Activated B cell treated with CpG ODN at 0.5 μM for 24 hours (primary cell): ENCODE data around the gene GOLGA8N. TPM values are rescaled to one million over a fixed set of nuclear protein-coding genes. Genes with fewer than 3 reads are reported as not detected.
"Not testable (repeated sequence)": the region's sequence is repeated elsewhere in the genome, so short reads cannot be mapped to it uniquely, and the experiment has no call there.

ENCODE experiments used
- ATAC-seq: fragments of 200-7000 bp; cut with Tn5 transposase; one replicate; pipeline ENCODE4 v1.10.0; 2021; ENCODE audit warnings: low read depth, mild to moderate bottlenecking, moderate library complexity
- CTCF ChIA-PET: fragments of 350-600 bp; sonication (Branson Sonifier 250); formaldehyde crosslinking; loops from one replicate; lab custom pipeline; 2021; ENCODE audit warnings: antibody characterized with exemption; lab: Charles Lee
- POLR2A ChIA-PET: fragments of 350-600 bp; sonication (Branson Sonifier 250); formaldehyde crosslinking; loops from one replicate; lab custom pipeline; 2021; ENCODE audit warnings: antibody characterized with exemption; lab: Charles Lee
- DNase-seq: peaks from one replicate; pipeline ENCODE4 v3.0.0; 2022
- H3K27ac Mint-ChIP-seq: one replicate; pipeline ENCODE4 v1.8.0; 2020; ENCODE audit warnings: mixed read lengths
- H3K27me3 Mint-ChIP-seq: one replicate; pipeline ENCODE4 v1.8.0; 2021; ENCODE audit warnings: mixed read lengths
- H3K36me3 Mint-ChIP-seq: one replicate; pipeline ENCODE4 v1.8.0; 2021; ENCODE audit warnings: low read depth, mixed read lengths
- H3K4me1 Mint-ChIP-seq: one replicate; pipeline ENCODE4 v1.8.0; 2021; ENCODE audit warnings: mixed read lengths
- H3K4me3 Mint-ChIP-seq: one replicate; pipeline ENCODE4 v1.8.0; 2020; ENCODE audit warnings: mild to moderate bottlenecking, mixed read lengths
- H3K9me3 Mint-ChIP-seq: one replicate; pipeline ENCODE4 v1.8.0; 2020; ENCODE audit warnings: mixed read lengths
- intact Hi-C: fragments of 100-400 bp; cut with micrococcal nuclease; formaldehyde crosslinking; loops from one replicate; pipeline ENCODE4 v1.15.1; 2024
- total RNA-seq: library from RNA; stranded (reverse); gene quantifications from 2 replicates; pipeline ENCODE4 v1.2.3, GENCODE V29; 2022
- TF ChIP-seq, protein P1 (sequence below): fragments of 200-600 bp; IDR thresholded peaks from one replicate; pipeline ENCODE4 v1.8.0; 2022; ENCODE audit warnings: antibody characterized with exemption, mild to moderate bottlenecking

GOLGA8N gene
- total RNA-seq, 1 donor from 2014 or later = 5.6 TPM

DNA sequence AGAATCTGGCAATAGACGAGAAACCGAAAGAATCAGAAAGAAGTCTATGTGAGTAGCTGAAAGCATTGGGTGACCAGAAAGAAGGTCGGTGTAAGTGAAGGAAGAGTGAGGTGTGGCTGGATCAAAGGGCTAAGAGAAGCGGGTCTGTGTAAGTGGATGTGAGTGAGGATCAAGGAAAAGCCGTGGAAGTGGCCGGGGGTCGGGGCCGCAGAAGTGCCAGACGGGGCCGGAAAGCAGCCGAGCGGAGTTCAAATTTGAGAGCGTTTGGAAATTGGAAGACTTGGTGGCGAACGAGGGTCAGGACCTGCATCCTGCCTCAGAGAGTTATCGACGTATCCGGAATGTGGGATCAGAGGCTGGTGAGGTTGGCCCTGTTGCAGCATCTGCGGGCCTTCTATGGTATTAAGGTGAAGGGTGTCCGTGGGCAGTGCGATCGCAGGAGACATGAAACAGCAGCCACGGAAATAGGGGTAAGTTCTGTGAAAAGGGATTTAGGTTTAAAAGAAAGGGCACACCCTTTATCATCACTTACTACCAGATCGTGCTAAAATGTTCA is 22.7 kb downstream of the GOLGA8N start:
- DNase-seq, intact Hi-C loops, ATAC-seq: not testable (repeated sequence)

DNA sequence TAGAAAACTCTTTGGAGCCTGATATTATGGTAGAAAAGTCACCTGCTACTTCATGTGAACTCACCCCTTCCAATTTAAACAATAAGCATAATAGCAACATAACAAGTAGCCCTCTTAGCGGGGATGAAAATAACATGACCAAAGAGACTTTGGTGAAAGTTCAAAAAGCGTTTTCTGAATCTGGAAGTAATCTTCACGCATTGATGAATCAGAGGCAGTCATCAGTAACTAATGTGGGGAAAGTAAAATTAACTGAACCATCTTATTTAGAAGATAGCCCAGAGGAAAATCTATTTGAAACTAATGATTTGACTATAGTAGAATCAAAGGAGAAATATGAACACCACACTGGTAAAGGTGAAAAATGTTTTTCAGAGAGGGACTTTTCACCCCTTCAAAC is 43.2 kb downstream of the GOLGA8N start:
- Mint-ChIP-seq H3K4me1 (peaks cover 18% of the 10 kb centered on the region), H3K36me3 (peaks cover 1% of the 10 kb centered on the region), H3K27me3 (no peaks in the 10 kb centered on the region), H3K9me3 (no peaks in the 10 kb centered on the region), H3K4me3 (peak overlapping the region; percentile 28), H3K27ac (no peak overlapping the region)
- TF ChIP-seq, protein P1, sequence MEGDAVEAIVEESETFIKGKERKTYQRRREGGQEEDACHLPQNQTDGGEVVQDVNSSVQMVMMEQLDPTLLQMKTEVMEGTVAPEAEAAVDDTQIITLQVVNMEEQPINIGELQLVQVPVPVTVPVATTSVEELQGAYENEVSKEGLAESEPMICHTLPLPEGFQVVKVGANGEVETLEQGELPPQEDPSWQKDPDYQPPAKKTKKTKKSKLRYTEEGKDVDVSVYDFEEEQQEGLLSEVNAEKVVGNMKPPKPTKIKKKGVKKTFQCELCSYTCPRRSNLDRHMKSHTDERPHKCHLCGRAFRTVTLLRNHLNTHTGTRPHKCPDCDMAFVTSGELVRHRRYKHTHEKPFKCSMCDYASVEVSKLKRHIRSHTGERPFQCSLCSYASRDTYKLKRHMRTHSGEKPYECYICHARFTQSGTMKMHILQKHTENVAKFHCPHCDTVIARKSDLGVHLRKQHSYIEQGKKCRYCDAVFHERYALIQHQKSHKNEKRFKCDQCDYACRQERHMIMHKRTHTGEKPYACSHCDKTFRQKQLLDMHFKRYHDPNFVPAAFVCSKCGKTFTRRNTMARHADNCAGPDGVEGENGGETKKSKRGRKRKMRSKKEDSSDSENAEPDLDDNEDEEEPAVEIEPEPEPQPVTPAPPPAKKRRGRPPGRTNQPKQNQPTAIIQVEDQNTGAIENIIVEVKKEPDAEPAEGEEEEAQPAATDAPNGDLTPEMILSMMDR = no peak
- CTCF ChIA-PET = no interaction called here
- POLR2A ChIA-PET = no interaction called here
- ATAC-seq (no peak), DNase-seq (no peak)
- intact Hi-C loops = no loop called here

More for the DNA sequence above, 22.7 kb downstream of the GOLGA8N start:
- H3K27me3 Mint-ChIP-seq, H3K9me3 Mint-ChIP-seq, CTCF ChIA-PET, H3K36me3 Mint-ChIP-seq, POLR2A ChIA-PET: not testable (repeated sequence)
- Mint-ChIP-seq H3K27ac (peak overlapping the region; percentile 92), H3K4me3 (peak overlapping the region; percentile 96), H3K4me1 (peaks cover 16% of the 10 kb centered on the region)

DNA sequence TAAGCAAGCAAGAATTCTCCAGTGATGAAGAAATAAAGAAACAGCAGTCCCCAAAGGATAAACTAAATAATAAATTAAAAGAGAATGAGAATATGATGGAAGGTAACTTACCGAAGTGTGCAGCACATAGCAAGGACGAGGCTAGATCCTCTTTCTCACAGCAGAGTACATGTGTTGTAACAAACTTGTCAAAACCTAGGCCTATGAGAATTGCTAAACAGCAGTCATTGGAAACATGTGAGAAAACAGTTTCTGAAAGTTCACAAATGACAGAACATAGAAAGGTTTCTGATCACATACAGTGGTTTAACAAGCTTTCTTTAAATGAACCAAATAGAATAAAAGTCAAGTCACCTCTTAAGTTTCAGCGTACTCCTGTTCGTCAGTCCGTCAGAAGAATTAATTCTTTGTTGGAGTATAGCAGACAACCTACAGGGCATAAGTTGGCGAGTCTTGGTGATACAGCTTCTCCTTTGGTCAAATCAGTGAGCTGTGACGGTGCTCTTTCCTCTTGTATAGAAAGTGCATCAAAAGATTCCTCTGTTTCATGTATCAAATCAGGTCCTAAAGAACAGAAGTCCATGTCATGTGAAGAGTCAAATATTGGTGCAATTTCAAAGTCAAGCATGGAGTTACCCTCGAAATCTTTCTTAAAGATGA is 43.8 kb downstream of the GOLGA8N start:
- H3K27me3 Mint-ChIP-seq = no peaks in the 10 kb centered on the region
- H3K4me3 Mint-ChIP-seq = no peak overlapping the region
- CTCF ChIA-PET = no interaction called here
- no peak overlapping the region for H3K27ac Mint-ChIP-seq
- intact Hi-C loops = no loop called here
- DNase-seq (no peak), ATAC-seq (peak; percentile 61)
- TF ChIP-seq, protein P1 = no peak
- peaks cover 19% of the 10 kb centered on the region for H3K4me1 Mint-ChIP-seq
- H3K36me3 Mint-ChIP-seq = peaks cover 1% of the 10 kb centered on the region
- POLR2A ChIA-PET = no interaction called here
- no peaks in the 10 kb centered on the region for H3K9me3 Mint-ChIP-seq

DNA sequence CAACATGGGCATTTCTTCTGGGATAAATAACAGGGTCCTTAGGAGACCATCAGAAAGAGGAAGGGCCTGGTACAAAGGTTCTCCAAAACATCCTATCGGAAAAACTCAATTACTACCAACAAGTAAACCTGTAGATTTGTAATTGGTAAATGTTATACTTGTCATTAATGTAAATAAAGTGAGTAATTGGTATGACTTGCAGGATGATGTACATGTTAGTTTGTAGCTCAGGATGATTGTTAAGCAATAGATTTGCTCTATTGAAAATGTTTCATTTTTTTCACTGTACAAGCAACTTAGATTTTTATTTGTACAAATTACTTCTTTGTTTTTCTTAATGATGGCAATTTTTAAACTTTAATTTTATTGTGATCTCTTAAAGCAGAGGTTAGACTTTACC is 44.4 kb downstream of the GOLGA8N start:
- ChIA-PET CTCF (no interaction called here), POLR2A (no interaction called here)
- Mint-ChIP-seq H3K36me3 (peaks cover 1% of the 10 kb centered on the region), H3K27me3 (peaks cover 2% of the 10 kb centered on the region), H3K27ac (no peak overlapping the region), H3K4me3 (no peak overlapping the region), H3K4me1 (peaks cover 19% of the 10 kb centered on the region), H3K9me3 (no peaks in the 10 kb centered on the region)
- no peak for ATAC-seq
- intact Hi-C loops = no loop called here
- DNase-seq = no peak
- TF ChIP-seq, protein P1 = no peak

DNA sequence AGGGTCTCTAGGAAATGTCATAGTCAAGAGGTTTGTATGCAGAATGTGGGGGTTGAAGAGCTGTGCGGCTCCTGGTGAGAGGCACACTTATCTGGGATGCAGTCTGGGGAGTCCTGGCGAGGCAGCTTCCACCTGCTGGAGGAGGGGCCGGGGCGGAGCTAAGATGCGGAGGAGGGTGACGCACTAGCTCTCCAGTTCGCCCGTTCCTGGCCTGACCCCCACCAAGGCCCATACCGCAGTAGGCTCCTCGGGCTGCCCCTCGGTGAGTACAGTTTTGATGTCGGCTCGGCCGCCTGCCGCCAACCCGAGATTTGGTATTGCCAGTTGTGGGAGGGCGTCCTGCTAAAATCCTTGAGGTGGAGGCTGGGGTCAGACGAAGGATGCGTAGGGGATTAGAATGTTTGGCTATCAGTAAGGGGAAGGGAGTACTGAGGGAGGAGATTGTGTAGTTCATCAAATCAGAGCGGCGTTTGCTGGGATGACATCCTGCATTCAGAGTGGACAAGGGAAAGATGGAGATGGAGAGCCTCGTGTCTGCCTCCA is 48.3 kb downstream of the GOLGA8N start, which contains the start of gene SCG5:
Gene SCG5, plus strand, starts transcription at position 194 of the 543 bp plus-strand sequence. CDS start 1,883 bp downstream, outside the sequence.
- Mint-ChIP-seq H3K4me3 (no peak within 1 kb of the TSS), H3K4me1 (peaks cover 13% of the 10 kb centered on the region), H3K27me3 (peaks cover 5% of the 10 kb centered on the region), H3K27ac (no peak within 1 kb of the TSS), H3K36me3 (no peaks in the 10 kb centered on the region), H3K9me3 (no peaks in the 10 kb centered on the region)
- ChIA-PET CTCF (no interaction called here), POLR2A (no interaction called here)
- DNase-seq = no peak
- TF ChIP-seq, protein P1 = no peak
- intact Hi-C loops = no loop called here
- ATAC-seq = no peak
